HFF-Myc (cell line): ENCODE results near the gene CCDC157.

Experiments
- DNase-seq: peaks from one replicate; pipeline ENCODE4 v3.0.0-alpha.2; 2011; ENCODE audit warnings: low read depth; ENCODE audit errors: extremely low read depth
- H3K4me3 ChIP-seq: replicated peaks from 2 replicates; pipeline ENCODE4 v1.5.1; 2011; ENCODE audit warnings: low read depth, mild to moderate bottlenecking, control low read depth, low read length
- TF ChIP-seq, protein P1 (sequence below): IDR thresholded peaks from 2 replicates; pipeline ENCODE4 v1.5.1; 2012; ENCODE audit warnings: mild to moderate bottlenecking, low read depth, low read length, control low read depth; ENCODE audit errors: missing control alignments

Gene CCDC157

GRCh38 chr22:30356449-30357235, at the start of gene CCDC157, which contains the start of gene SF3A1:
Gene CCDC157, plus strand, starts transcription at chr22:30357007. Its CDS starts 8,994 bp downstream, at chr22:30366001.
Gene SF3A1, minus strand, starts transcription at chr22:30356894. Its CDS starts 102 bp downstream, at chr22:30356792.
- DNase-seq: peak; percentile 39
- TF ChIP-seq, protein P1, sequence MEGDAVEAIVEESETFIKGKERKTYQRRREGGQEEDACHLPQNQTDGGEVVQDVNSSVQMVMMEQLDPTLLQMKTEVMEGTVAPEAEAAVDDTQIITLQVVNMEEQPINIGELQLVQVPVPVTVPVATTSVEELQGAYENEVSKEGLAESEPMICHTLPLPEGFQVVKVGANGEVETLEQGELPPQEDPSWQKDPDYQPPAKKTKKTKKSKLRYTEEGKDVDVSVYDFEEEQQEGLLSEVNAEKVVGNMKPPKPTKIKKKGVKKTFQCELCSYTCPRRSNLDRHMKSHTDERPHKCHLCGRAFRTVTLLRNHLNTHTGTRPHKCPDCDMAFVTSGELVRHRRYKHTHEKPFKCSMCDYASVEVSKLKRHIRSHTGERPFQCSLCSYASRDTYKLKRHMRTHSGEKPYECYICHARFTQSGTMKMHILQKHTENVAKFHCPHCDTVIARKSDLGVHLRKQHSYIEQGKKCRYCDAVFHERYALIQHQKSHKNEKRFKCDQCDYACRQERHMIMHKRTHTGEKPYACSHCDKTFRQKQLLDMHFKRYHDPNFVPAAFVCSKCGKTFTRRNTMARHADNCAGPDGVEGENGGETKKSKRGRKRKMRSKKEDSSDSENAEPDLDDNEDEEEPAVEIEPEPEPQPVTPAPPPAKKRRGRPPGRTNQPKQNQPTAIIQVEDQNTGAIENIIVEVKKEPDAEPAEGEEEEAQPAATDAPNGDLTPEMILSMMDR: no peak
- H3K4me3 ChIP-seq: peak within 1 kb of the TSS; percentile 78

- no peak overlapping the region for H3K4me3 ChIP-seq
- DNase-seq: no peak
These were observed 49.7 kb upstream of the CCDC157 start for GRCh38 chr22:30307041-30307574.

GRCh38 chr22:30308093-30308492, 48.7 kb upstream of the CCDC157 start:
- no peak for DNase-seq
- TF ChIP-seq, protein P1: no peak

More at GRCh38 chr22:30307041-30307574, 49.7 kb upstream of the CCDC157 start:
- TF ChIP-seq, protein P1: no peak

GRCh38 chr22:30308518-30309230, 48.1 kb upstream of the CCDC157 start:
- TF ChIP-seq, protein P1: no peak
- no peak for DNase-seq

More at GRCh38 chr22:30308093-30308492, 48.7 kb upstream of the CCDC157 start:
- H3K4me3 ChIP-seq: no peak overlapping the region

DNA sequence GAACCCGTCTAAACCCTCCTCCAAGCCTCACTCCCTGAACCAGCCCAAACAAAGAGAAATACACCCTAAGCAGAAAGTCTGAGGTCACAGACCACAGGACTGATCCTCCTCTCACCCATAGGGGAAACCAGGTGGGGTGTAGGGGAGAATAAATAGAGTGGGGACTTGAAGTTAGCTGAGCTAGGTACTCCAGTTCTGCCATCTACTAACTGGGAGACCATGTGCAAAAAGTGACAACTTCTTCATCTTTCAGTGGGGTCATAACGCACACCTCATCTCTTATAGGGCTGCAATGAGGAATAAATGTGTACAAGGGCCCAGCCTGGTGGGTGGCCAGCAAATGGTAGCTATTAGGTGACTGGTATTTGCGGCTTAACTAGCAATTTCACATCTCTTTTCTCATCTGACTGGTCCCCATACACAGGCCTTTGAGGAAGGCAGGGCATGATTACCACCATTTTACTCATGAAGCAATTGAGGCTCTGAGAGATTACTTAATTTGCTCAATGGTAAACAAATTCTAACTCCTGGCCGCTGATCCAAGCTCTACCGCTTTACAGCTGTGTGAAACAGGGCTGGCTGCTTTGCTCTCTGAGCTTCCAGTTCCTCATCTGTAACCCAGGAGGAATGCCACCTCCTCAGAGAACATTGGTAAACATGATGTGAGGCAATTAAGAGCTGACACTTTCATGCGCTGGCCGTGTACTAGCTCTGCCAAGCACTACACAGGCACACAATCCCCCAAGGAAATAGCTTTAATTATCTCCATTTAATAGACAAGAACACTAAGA, 46.7 kb upstream of the CCDC157 start:
- TF ChIP-seq, protein P1: no peak
- DNase-seq: no peak
- H3K4me3 ChIP-seq: no peak overlapping the region

More at GRCh38 chr22:30308518-30309230, 48.1 kb upstream of the CCDC157 start:
- no peak overlapping the region for H3K4me3 ChIP-seq

DNA sequence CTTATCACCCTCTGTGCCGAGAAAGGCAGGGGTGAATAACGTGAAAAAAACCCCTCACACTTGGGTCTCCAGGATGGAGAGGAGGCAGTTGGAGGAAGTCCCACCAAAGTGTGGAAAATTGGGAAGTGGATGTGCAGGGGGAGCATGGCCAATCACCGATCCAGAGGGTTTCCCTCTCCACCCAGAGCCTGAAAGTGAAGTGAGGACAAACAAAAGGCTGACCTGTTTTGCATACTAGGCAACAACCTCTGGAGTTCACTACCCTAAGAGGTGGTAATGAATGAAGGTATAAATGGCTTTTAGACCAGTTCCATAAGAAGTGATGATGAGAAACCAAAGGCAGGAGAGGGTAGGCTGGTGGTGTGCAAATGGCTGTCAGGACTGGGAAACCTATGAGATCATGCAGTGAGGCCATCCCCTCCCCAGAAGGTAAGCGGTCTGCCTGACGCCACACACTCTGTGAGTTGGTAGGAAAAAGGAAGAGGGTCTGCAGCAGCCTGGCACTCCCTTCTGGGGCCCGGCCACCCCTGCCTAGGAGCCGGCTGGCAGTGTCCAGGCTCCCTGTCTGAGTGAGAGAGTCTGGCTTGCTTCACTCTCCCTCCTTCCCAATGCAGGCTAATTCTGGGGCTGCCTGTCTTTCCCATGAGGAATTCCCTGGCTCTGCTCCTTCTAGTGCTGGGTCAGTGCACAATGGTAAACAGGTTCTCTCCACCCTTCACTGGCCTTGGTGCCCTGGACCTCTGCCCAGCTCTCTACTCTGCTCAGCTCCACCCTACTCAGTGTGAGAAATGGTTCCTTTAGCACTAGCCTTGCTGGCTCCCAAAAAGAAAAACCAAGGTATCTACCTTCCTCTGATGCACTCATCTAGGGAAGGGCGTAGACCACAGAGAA, 45.7 kb upstream of the CCDC157 start:
- H3K4me3 ChIP-seq: no peak overlapping the region
- TF ChIP-seq, protein P1: no peak
- DNase-seq: no peak
